GM10266 (cell line): Measurements from ENCODE around the gene ARL8A.

Experiments
- DNase-seq: peaks from one replicate; pipeline ENCODE4 v3.0.0; 2012; ENCODE audit errors: extremely low spot score
- CTCF ChIP-seq: IDR thresholded peaks from 2 replicates; pipeline ENCODE4 v1.5.1; 2012; ENCODE audit warnings: mild to moderate bottlenecking, low read depth; ENCODE audit not compliant: control insufficient read depth, insufficient read depth; ENCODE audit errors: missing control alignments

Gene ARL8A

GRCh38 chr1:202189001-202189790, 44.7 kb upstream of the ARL8A start:
- TF ChIP-seq CTCF = peak; percentile 80
- peak; percentile 61 for DNase-seq

GRCh38 chr1:202187697-202188407, 43.3 kb upstream of the ARL8A start:
- DNase-seq = no peak
- TF ChIP-seq CTCF = no peak

GRCh38 chr1:202187041-202187671, 42.6 kb upstream of the ARL8A start:
- no peak for TF ChIP-seq CTCF
- no peak for DNase-seq

- no peak for TF ChIP-seq CTCF
Observed at GRCh38 chr1:202186327-202186726, 41.8 kb upstream of the ARL8A start.

GRCh38 chr1:202184750-202185460, 40.4 kb upstream of the ARL8A start:
- peak; percentile 91 for TF ChIP-seq CTCF

More at GRCh38 chr1:202186327-202186726, 41.8 kb upstream of the ARL8A start:
- no peak for DNase-seq

GRCh38 chr1:202182040-202182877, 37.7 kb upstream of the ARL8A start:
- DNase-seq = no peak
- no peak for TF ChIP-seq CTCF

More at GRCh38 chr1:202184750-202185460, 40.4 kb upstream of the ARL8A start:
- DNase-seq = peak; percentile 70
